Endometrial microvascular endothelial cells (primary cell): Measurements from ENCODE around the gene NOS1AP. TPM values are rescaled to one million over a fixed set of nuclear protein-coding genes. Genes with fewer than 3 reads are reported as not detected.

Experiments used
- in situ Hi-C: cut with HindIII; loops from 2 replicates; pipeline ENCODE4 v1.10.0; 2017; ENCODE audit warnings: low sequenced_read_pairs, low pct_unique_long_range_greater_than_20kb; ENCODE audit errors: inconsistent ontology term
- total RNA-seq: library from RNA; depleted of rRNA; stranded (reverse); fragments of >200 nt; gene quantifications from one replicate; pipeline ENCODE4 v1.2.3, GENCODE V29; 2015; ENCODE audit errors: inconsistent ontology term

The NOS1AP gene
- total RNA-seq, 1 donor from 2014 or later: 3.1 TPM

- in situ Hi-C loops: no loop called here
These were observed 108.9 kb downstream of the NOS1AP start for GRCh38 chr1:162178432-162178831.

DNA sequence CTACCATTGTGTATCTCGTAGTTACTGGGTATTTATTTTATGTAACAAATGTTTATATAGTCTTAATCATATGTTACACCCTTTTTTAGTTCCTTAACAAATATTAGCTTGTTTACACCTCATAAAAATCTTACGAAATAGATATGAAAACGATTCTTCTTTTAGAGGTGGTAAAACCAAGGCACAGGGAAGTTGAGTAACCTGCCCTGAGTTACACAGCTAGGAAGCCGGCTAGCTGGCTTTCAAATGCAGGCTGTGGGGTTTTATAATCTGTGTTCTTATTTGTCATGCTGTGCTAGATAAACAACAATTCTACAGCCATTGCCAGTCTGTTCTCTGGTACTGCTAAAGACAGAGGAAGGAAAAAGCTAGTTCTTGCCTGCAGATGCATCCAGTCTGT, 109.6 kb downstream of the NOS1AP start:
- in situ Hi-C loops: no loop called here

- in situ Hi-C loops: no loop called here
These were observed 111.3 kb downstream of the NOS1AP start for GRCh38 chr1:162180813-162181212.

- in situ Hi-C loops: no loop called here
These were observed 112.6 kb downstream of the NOS1AP start for GRCh38 chr1:162182090-162182489.

DNA sequence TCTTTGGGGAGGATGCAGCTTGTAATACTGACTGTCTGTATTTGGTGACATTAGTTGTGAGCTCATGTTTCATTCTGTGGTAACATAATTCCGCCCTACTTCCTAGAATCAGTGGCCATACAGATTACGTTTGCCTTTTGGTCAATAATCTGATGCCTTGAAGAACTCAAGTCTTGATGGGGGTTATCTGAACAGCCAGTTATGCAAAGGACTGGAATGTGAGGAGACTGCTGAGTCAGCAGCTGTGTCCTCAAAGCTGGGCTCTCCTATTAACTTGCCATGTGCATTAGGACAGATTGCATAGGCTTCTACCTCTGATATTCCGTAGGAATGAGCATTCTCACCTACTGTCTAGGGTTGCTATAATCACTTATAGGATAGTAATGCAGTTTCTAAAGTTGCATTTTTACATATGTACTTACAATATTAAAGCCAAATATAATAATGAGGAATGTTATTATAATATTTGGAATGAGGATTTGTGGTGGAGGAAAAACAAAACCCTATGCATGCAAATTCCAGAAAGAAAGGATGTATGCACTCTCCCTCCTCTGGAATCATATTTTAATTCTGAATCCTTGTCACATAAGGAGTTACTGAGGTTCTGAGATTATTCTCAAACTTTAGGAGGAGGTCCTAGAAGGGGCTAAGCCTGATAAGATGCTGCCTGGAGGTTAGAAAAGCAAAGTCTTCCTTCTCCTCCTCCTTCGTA, 116.0 kb downstream of the NOS1AP start:
- in situ Hi-C loops: no loop called here

DNA sequence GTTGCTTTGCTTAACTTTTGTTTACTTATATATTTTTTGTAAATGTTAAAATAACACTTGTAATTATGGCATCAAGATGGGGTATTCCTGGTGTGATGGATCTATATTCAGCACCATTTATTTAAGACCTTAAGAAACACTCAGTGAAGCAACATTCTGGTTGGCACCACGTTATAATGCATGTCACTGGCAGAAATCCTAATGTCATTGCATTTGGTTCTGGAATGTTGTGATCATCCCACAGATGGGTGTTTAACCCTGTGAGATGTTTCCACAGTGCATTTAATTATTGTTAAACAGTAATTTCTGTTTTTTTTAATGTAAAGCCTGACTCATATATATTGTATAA, 116.5 kb downstream of the NOS1AP start:
- in situ Hi-C loops: no loop called here

- in situ Hi-C loops: no loop called here
These were observed 116.9 kb downstream of the NOS1AP start for GRCh38 chr1:162186406-162186805.

GRCh38 chr1:162187687-162188276, 118.3 kb downstream of the NOS1AP start:
- in situ Hi-C loops: no loop called here

DNA sequence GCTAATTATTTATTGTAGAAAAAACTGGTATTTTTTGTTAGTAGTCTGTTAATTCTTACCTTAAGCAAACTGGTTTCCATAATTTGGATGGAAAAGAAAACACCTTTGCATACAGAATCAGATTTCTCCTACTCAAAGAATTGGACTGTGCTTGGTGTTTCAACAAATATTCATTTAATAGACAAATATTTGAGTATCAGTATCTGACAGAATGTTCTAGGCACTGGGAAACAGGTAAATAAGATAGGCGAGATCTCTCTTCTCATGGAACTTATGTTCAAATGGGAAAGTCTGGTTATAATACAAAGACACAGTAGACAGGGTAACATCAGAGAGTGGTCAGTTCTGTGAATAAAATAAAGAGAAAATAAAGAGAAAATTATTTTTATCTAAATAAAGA, 119.9 kb downstream of the NOS1AP start:
- in situ Hi-C loops: no loop called here

- in situ Hi-C loops: no loop called here
These were observed 122.2 kb downstream of the NOS1AP start for GRCh38 chr1:162191396-162192305.

DNA sequence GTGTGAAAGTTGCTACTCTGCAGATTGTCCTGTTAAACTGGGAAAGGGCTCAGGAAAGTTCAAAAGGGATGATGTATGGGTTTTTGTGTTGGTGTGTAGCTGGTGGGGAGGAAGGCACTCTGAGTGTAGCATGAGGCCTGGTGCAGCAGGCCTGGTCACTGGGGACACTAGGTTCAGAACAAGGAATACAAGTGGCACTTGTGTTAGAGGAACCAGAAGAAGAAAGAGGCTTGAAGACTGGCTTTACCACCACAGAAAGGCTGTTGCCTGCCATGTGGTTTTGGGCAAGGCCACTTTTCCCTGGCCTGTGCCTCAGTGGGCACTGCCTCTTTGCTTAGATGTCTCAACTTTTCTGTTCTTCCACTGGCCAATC, 122.8 kb downstream of the NOS1AP start:
- in situ Hi-C loops: no loop called here

- in situ Hi-C loops: no loop called here
These were observed 123.3 kb downstream of the NOS1AP start for GRCh38 chr1:162192763-162193162.

GRCh38 chr1:162193221-162193620, 123.7 kb downstream of the NOS1AP start:
- in situ Hi-C loops: no loop called here

- in situ Hi-C loops: no loop called here
These were observed 124.3 kb downstream of the NOS1AP start for GRCh38 chr1:162193815-162194214.

GRCh38 chr1:162195567-162195966, 126.1 kb downstream of the NOS1AP start:
- in situ Hi-C loops: no loop called here

GRCh38 chr1:162196387-162196786, 126.9 kb downstream of the NOS1AP start:
- in situ Hi-C loops: no loop called here

- in situ Hi-C loops: no loop called here
These were observed 127.6 kb downstream of the NOS1AP start for GRCh38 chr1:162197041-162197531.

DNA sequence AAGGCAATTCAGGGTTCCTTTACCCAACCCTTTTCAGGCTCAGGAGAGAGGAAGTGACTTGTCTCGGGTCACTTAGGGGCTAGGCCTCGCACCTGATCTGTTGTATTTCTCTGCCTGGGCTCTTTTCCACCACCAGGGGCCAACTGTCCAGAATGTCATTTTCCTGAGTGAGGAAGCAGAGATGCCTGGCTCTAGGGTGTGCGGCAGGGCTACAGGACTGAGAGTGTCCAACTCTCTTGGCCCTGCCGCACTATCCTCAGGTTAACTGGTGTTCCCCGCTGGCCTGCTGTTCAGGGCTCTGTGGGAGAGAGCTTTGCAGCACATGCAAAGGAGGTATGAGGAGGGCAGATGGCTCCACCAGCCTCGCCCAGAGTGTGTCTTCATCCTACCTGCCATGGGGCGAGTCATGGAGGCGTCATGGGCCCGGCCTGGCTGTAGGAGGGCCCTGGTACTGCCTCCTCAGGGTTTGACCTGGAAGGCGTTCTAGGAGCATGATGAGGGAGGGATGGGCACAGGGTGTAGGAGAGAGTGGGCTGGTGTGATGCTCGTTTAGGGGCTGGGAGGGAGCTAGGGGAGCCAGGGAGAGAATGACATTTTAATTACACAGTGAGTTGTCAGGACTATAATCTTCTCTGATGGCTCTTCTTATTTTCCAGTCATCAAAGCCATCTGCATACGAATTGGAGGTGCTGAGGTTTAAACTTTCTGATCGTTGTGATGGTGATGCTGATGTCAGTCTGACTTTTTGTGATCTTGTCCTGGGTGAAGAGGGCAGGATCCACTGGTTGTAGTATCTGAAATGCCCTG, 128.3 kb downstream of the NOS1AP start:
- in situ Hi-C loops: no loop called here
